HL-60 (cell line): ENCODE data around the gene BSND.

ENCODE experiments used
- CTCF ChIP-seq: IDR thresholded peaks from one replicate; pipeline ENCODE4 v1.5.1; 2011; ENCODE audit warnings: low read length, control low read depth, inconsistent platforms; ENCODE audit not compliant: insufficient read depth
- POLR2AphosphoS5 ChIP-seq: IDR thresholded peaks from 2 replicates; pipeline ENCODE4 v1.6.1; 2012; ENCODE audit warnings: low read depth
- REST ChIP-seq: IDR thresholded peaks from 2 replicates; pipeline ENCODE4 v1.6.1; 2012; ENCODE audit warnings: low read depth; ENCODE audit not compliant: insufficient replicate concordance

- no peak for TF ChIP-seq POLR2AphosphoS5
- no peak for TF ChIP-seq CTCF
- TF ChIP-seq REST = no peak
These were observed 51.2 kb downstream of the BSND start for GRCh38 chr1:55049914-55050278.
